Ovary (tissue), 9 donors: Measurements from ENCODE around the gene ARID2. TPM values are rescaled to one million over a fixed set of nuclear protein-coding genes. Genes with fewer than 3 reads are reported as not detected.

Experiments used
- DNase-seq, 5 donors: peaks; one replicate each; pipeline ENCODE4 v3.0.0-alpha.2; 2019 to 2020
- H3K27ac ChIP-seq, 2 donors: fragments of 200-600 bp; one replicate each; pipeline versions ENCODE4 v1.5.1 to v1.8.0; 2019 to 2022
- H3K27me3 ChIP-seq: fragments of 200-600 bp; one replicate; pipeline ENCODE4 v1.8.0; 2022
- H3K36me3 ChIP-seq: fragments of 200-600 bp; sonication (generic); one replicate; pipeline ENCODE4 v1.5.1; 2019
- H3K4me1 ChIP-seq: one replicate; pipeline ENCODE4 v1.8.1; 2013; ENCODE audit warnings: mild to moderate bottlenecking, moderate library complexity; ENCODE audit not compliant: insufficient read depth
- H3K4me3 ChIP-seq: fragments of 200-600 bp; sonication (generic); one replicate; pipeline ENCODE4 v1.5.1; 2017
- H3K9me3 ChIP-seq, 2 donors: fragments of 200-600 bp in 1 of 2; sonication (generic) in 1 of 2; one replicate each; pipeline versions ENCODE4 v1.5.1 to v1.8.1; 2013 to 2019; ENCODE audit warnings: mild to moderate bottlenecking in 1 of 2, moderate library complexity in 1 of 2
- CTCF ChIP-seq, 3 donors: fragments of 450-650 bp in 2 of 3; fragments of 200-600 bp in 1 of 3; IDR thresholded peaks; one replicate each; pipeline versions ENCODE4 v1.5.1 to v1.8.0; 2016 to 2022; ENCODE audit warnings: antibody characterized with exemption in 3 of 3, mild to moderate bottlenecking in 1 of 3
- EP300 ChIP-seq: sonication (generic); formaldehyde crosslinking; IDR thresholded peaks from one replicate; pipeline ENCODE4 v1.6.1; 2017; ENCODE audit warnings: antibody characterized with exemption
- POLR2A ChIP-seq: fragments of 450-650 bp; IDR thresholded peaks from one replicate; pipeline ENCODE4 v1.6.1; 2017; ENCODE audit warnings: antibody characterized with exemption, mild to moderate bottlenecking, moderate library complexity
- WGBS, 3 donors: extraction: QIAGEN DNeasy Blood & Tissue Kit in 1 of 3; methylation state at CpG; one replicate each; pipeline versions ENCODE4 v1.1.5 to v1.1.7; 2013 to 2017; 5-methylcytosine and 5-hydroxymethylcytosine counted together
- intact Hi-C, 4 donors: fragments of 100-400 bp; cut with DNase I; formaldehyde crosslinking; loops; one replicate each; pipeline versions ENCODE4 v1.11.0 to v1.15.1; 2022 to 2023
- polyA plus RNA-seq, 2 donors: library from polyadenylated mRNA; stranded (reverse); fragments of 200-250 nt in 1 of 2; fragments of 350-450 nt in 1 of 2; fragmentation: Illumina TruSeq in 1 of 2; extraction: RNeasy Lipid Tissue Mini Kit (QIAGEN cat#74804) in 1 of 2; gene quantifications; one replicate each; pipeline ENCODE4 v1.2.3, GENCODE V29; 2013 to 2014
- total RNA-seq, 7 donors: library from RNA; depleted of rRNA in 2 of 7; stranded (reverse); fragments of >200 nt in 2 of 7; fragmentation: NEBNext Ultra II Directional in 3 of 7; extraction: Animal tissue kit (Norgen Biotek cat#: 25700) in 3 of 7; gene quantifications; one replicate each; pipeline versions ENCODE4 v1.1.0 to v1.2.4, GENCODE V29; 2016 to 2023
- donor health status: DM: no; HTN: no; CAD: no; lungs with moderate emphysema.
- donor health status: DM: no; HTN: no; CAD: no.
- donor health status: Bipolar disorder and iron deficiency.
- donor health status: DM: yes; HTN: yes; CAD: no.
- donor health status: DM: no; HTN: no; CAD: no.
- donor health status: DM: yes; HTN: yes; CAD: no.

Gene ARID2
- total and polyA plus RNA-seq, 9 donors, result 7.9 to 39.5 (median 32.1) TPM

DNA sequence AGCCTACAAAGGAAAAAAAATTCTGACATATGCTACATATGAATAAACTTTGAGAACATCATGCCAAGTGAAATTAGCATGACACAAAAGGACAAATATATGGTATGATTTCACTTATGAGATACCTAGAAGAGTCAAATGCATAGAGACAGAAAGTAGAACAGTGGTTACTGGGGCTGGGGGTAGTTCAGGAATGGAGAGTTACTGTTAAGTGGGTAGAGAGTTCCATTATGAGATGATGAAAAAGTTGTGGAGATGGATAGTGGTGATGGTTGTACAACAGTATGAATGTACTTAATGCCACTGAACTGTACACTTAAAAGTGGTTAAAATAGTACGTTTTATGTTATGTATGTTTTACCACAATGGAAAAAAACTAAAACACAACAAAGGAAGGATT is 168.6 kb downstream of the ARID2 start:
- Histone ChIP-seq H3K9me3 (no peaks in the 10 kb centered on the region), H3K36me3 (no peaks in the 10 kb centered on the region), H3K27ac (no peak overlapping the region), H3K27me3 (no peaks in the 10 kb centered on the region), H3K4me1 (peaks cover 1% of the 10 kb centered on the region), H3K4me3 (no peak overlapping the region)
- no peak for DNase-seq
- TF ChIP-seq POLR2A (no peak), CTCF (IDR thresholded peaks at IDR 0.05) (no peak), EP300 (no peak)
- 91 to 96% (median 92%) methylated on average over 1 of the region's 1 CpG for WGBS, 3 donors
- intact Hi-C loops, result no loop called here

DNA sequence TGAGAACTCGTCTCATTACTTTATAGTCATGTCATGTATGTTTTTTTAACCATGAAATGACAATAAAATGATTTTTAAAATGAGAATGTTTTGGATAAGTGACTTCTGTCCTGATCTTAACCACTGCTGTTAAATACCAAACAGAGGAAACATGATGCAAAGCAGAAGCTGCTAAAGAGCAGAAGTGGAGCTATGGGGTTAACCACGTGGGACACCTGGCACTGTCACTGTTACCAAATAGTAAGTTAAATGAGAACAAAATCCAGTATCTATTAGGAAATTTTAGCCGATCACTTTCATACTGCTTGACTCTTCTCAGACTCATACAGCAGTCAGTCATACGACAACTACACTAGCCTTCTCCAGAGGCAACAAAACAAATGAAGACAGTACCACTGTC is 178.4 kb downstream of the ARID2 start:
- DNase-seq, result no peak
- 75 to 81% (median 78%) methylated on average over 4 of the region's 4 CpGs for whole genome bisulfite sequencing, 3 donors
- intact Hi-C loops, result no loop called here

DNA sequence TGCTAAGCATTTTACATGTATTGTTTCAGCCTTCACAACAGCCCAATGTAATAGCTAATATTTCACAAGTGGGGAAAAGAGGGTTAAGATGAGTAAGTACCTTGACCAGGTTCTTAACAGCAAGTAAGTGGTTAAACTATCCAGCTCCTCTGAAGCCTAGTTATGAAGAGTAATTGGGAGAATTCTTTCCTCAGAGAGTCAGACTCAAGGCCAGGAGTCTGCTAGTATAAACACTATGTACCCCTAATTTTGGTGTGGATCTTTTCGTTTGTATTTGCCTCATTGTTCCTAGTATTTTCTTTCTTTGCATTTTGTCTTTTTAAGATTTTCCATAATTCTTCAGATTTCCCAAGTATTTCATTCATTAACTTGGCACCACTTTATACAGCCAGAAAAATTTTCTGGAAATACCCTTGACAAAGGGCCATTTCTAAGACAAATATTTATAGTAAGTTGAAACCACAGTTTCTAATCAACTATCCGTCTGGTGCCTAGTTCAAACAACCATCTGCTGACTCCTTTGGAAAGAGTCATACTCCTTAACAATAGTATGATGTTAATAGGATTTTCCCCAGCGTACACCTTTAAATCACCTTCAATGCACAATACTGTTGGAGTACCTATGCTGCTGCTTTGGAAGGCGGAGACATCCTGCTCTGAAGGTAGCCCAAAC is 179.7 kb downstream of the ARID2 start:
- no peaks in the 10 kb centered on the region for H3K9me3 ChIP-seq
- H3K4me3 ChIP-seq, result no peak overlapping the region
- WGBS, 3 donors, result 5 to 25% (median 11%) methylated on average over 4 of the region's 4 CpGs
- peak overlapping the region in 1 of 2 donors; percentile 35 for H3K27ac ChIP-seq
- intact Hi-C loops, result no loop called here
- peaks cover 5% of the 10 kb centered on the region for H3K4me1 ChIP-seq
- H3K27me3 ChIP-seq, result no peaks in the 10 kb centered on the region
- no peak for DNase-seq
- no peak for TF ChIP-seq POLR2A
- TF ChIP-seq EP300, result no peak
- no peak for TF ChIP-seq CTCF (IDR thresholded peaks at IDR 0.05)
- no peaks in the 10 kb centered on the region for H3K36me3 ChIP-seq

More for the DNA sequence above, 178.4 kb downstream of the ARID2 start:
- no peak overlapping the region for H3K4me3 ChIP-seq
- no peaks in the 10 kb centered on the region for H3K9me3 ChIP-seq
- no peak overlapping the region for H3K27ac ChIP-seq
- peaks cover 2% of the 10 kb centered on the region for H3K4me1 ChIP-seq
- H3K36me3 ChIP-seq, result no peaks in the 10 kb centered on the region
- H3K27me3 ChIP-seq, result no peaks in the 10 kb centered on the region
- TF ChIP-seq CTCF (IDR thresholded peaks at IDR 0.05) (no peak), POLR2A (no peak), EP300 (no peak)

GRCh38 chr12:45912774-45913173 is 183.3 kb downstream of the ARID2 start:
- no peak for TF ChIP-seq CTCF (IDR thresholded peaks at IDR 0.05)
- no peak overlapping the region for H3K4me3 ChIP-seq
- no peaks in the 10 kb centered on the region for H3K27me3 ChIP-seq
- no peak overlapping the region for H3K27ac ChIP-seq
- H3K4me1 ChIP-seq, result peaks cover 5% of the 10 kb centered on the region
- no peaks in the 10 kb centered on the region for H3K36me3 ChIP-seq
- no peaks in the 10 kb centered on the region for H3K9me3 ChIP-seq
- 21 to 35% (median 25%) methylated on average over 3 of the region's 3 CpGs for WGBS, 3 donors
- intact Hi-C loops, result no loop called here
- DNase-seq, result no peak
